ENCODE measurements around the gene CACNA1D. TPM values are rescaled to one million over a fixed set of nuclear protein-coding genes. Genes with fewer than 3 reads are reported as not detected.

The CACNA1D gene
- total RNA-seq, 2 donors from 2014 or later, result 0.68 to 1.5 TPM

DNA sequence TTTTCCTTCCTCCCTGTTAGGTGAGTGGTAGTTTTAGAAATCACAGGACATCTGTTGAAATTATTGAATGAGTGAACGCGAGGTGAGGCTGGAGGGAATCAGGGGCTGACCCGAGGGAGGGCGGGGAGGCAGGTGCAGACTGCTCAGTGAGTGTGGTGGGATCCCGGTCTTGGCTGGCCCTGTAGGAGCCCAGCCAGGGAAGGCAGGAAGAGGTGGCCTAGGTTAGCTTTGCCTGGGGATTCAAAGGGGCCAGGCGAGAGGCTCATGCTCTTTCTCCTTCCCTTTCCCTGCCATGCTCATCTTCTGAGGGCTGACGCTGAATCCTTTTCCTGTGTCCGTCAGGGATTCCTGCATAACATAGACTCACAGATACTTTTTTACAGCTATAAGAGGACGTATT, 15.1 kb downstream of the CACNA1D start:
- TF ChIP-seq, protein P1, sequence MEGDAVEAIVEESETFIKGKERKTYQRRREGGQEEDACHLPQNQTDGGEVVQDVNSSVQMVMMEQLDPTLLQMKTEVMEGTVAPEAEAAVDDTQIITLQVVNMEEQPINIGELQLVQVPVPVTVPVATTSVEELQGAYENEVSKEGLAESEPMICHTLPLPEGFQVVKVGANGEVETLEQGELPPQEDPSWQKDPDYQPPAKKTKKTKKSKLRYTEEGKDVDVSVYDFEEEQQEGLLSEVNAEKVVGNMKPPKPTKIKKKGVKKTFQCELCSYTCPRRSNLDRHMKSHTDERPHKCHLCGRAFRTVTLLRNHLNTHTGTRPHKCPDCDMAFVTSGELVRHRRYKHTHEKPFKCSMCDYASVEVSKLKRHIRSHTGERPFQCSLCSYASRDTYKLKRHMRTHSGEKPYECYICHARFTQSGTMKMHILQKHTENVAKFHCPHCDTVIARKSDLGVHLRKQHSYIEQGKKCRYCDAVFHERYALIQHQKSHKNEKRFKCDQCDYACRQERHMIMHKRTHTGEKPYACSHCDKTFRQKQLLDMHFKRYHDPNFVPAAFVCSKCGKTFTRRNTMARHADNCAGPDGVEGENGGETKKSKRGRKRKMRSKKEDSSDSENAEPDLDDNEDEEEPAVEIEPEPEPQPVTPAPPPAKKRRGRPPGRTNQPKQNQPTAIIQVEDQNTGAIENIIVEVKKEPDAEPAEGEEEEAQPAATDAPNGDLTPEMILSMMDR (IDR thresholded peaks at IDR 0.05), result no peak
- no peak for DNase-seq (ENCODE audit: low spot score)

DNA sequence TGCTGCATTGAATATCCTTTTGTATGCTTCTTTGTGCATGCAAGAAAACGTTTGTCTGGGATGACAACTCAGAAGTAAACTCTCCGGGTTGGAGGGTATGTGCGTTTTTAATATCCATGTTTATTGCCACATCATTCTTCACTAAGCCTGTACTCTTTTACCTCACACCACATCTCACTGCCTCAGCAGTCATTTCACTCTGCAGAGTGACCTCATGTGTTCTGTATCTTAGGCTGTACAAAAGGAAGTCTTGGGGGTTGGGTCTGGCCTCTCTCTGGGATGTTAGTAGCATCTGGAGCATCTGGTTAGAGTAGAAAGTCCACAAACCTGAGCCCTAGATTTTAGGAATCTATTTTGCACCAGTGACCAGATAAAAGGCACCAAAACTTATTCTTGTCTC, 16.1 kb downstream of the CACNA1D start:
- Histone ChIP-seq H3K4me3 (no peak overlapping the region), H3K27ac (no peak overlapping the region), H3K27me3 (replicated peaks; ENCODE audit: insufficient read depth) (no peaks in the 10 kb centered on the region), H3K4me1 (ENCODE audit: control insufficient read depth in 1 of 2, low read depth in 2 of 2) (no peaks in the 10 kb centered on the region), H3K9me3 (no peaks in the 10 kb centered on the region), H3K36me3 (no peaks in the 10 kb centered on the region)
- TF ChIP-seq, protein P1 (IDR thresholded peaks at IDR 0.05), result no peak
- no peak for DNase-seq (ENCODE audit: low spot score)
- ATAC-seq (ENCODE audit: insufficient number of reproducible peaks, low FRiP score, low read depth), result no peak

More for the DNA sequence above, 15.1 kb downstream of the CACNA1D start:
- H3K4me1 ChIP-seq (ENCODE audit: control insufficient read depth in 1 of 2, low read depth in 2 of 2), result no peaks in the 10 kb centered on the region
- no peak overlapping the region for H3K4me3 ChIP-seq
- no peaks in the 10 kb centered on the region for H3K27me3 ChIP-seq (replicated peaks; ENCODE audit: insufficient read depth)
- no peaks in the 10 kb centered on the region for H3K36me3 ChIP-seq
- no peaks in the 10 kb centered on the region for H3K9me3 ChIP-seq
- ATAC-seq (ENCODE audit: insufficient number of reproducible peaks, low FRiP score, low read depth), result no peak
- no peak overlapping the region for H3K27ac ChIP-seq

DNA sequence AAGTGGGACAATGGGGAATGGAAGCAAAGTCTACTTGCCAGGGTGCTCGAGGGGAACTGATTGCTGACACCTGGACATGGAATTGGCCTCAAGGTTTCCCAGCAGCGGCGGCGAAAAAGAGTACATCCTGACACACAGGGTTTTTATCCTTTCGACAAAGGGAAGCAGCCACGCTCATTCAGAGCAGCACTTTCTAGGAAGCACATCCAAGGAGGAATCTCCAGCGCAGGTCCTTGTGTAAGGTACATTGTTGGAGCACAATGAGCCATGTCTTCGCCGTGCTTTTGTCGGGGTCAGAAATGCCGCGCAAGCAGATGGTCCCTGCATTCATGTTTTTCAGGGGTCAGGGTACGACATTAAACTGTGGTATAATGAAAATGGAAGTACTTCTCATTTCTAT, 16.8 kb downstream of the CACNA1D start:
- TF ChIP-seq, protein P1 (IDR thresholded peaks at IDR 0.05), result no peak
- Histone ChIP-seq H3K4me3 (no peak overlapping the region), H3K9me3 (no peaks in the 10 kb centered on the region), H3K27ac (no peak overlapping the region), H3K36me3 (no peaks in the 10 kb centered on the region), H3K4me1 (ENCODE audit: control insufficient read depth in 1 of 2, low read depth in 2 of 2) (no peaks in the 10 kb centered on the region), H3K27me3 (replicated peaks; ENCODE audit: insufficient read depth) (no peaks in the 10 kb centered on the region)
- ATAC-seq (ENCODE audit: insufficient number of reproducible peaks, low FRiP score, low read depth), result no peak
- DNase-seq (ENCODE audit: low spot score), result no peak

DNA sequence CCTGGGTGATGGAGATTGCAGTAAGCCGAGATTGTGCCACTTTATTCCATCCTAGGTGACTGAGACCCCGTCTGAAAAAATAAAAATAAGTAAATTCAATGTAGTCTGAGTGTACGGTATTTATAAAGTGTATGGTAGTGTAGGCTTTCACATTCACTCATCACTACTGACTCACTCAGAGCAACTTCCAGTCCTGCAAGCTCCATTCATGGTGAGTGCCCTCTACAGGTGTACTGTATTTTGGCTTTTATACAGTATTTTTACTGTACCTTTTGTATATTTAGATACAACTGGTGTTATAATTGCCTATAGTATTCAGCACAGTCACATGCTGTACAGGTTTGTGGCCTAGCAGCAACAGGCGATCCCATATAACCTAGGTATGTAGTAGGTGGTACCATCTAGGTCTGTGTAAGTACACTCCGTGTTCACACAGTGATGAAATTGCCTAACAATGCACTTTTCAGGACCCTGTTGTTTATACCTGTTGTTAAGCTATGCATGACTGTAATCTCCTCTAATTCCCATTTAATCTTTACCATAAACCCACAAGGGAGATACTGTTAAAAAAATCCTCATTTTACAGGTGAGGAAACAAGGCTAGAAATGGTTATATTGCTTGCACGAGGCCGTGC, 19.3 kb downstream of the CACNA1D start:
- H3K4me1 ChIP-seq (ENCODE audit: control insufficient read depth in 1 of 2, low read depth in 2 of 2), result no peaks in the 10 kb centered on the region
- no peaks in the 10 kb centered on the region for H3K27me3 ChIP-seq (replicated peaks; ENCODE audit: insufficient read depth)
- DNase-seq (ENCODE audit: low spot score) (no peak), ATAC-seq (ENCODE audit: insufficient number of reproducible peaks, low FRiP score, low read depth) (no peak)
- no peaks in the 10 kb centered on the region for H3K36me3 ChIP-seq
- TF ChIP-seq, protein P1 (IDR thresholded peaks at IDR 0.05), result no peak
- no peak overlapping the region for H3K4me3 ChIP-seq
- H3K27ac ChIP-seq, result no peak overlapping the region
- H3K9me3 ChIP-seq, result no peaks in the 10 kb centered on the region

DNA sequence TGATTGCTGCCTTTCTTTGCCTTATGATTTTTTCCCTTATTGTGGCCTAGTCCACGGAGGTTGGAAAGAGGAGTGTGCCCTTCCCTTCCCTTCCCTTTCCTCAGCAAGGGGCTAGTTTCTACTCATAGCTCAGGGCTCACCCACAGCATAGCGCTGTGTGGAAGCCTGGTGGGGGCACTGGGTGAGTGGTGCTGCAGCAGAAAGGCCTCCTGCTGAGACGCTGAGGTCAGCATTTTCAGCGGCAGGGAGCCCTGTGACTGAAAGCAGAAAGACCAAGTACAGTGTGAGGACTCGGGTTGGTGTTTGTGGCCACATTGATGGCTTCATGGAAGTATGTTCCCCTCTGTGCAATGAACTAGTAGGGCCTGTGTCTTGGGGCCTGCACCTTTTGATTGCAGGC, 21.9 kb downstream of the CACNA1D start:
- no peaks in the 10 kb centered on the region for H3K27me3 ChIP-seq (replicated peaks; ENCODE audit: insufficient read depth)
- ATAC-seq (ENCODE audit: insufficient number of reproducible peaks, low FRiP score, low read depth) (no peak), DNase-seq (ENCODE audit: low spot score) (no peak)

More for the DNA sequence above, 21.9 kb downstream of the CACNA1D start:
- H3K36me3 ChIP-seq, result no peaks in the 10 kb centered on the region
- H3K9me3 ChIP-seq, result no peaks in the 10 kb centered on the region
- H3K4me3 ChIP-seq, result no peak overlapping the region
- TF ChIP-seq, protein P1 (IDR thresholded peaks at IDR 0.05), result no peak
- no peaks in the 10 kb centered on the region for H3K4me1 ChIP-seq (ENCODE audit: control insufficient read depth in 1 of 2, low read depth in 2 of 2)
- H3K27ac ChIP-seq, result no peak overlapping the region

Measured in thoracic aorta (tissue), 2 donors.